Right atrium auricular region (tissue), 2 donors: ENCODE data around the gene SMAD1. TPM values are rescaled to one million over a fixed set of nuclear protein-coding genes. Genes with fewer than 3 reads are reported as not detected.

Experiments used
- DNase-seq: peaks from one replicate; pipeline ENCODE4 v3.0.0-alpha.2; 2019; ENCODE audit warnings: low spot score
- H3K27ac ChIP-seq, 2 donors: fragments of 200-600 bp; sonication (generic); 1 replicate in 1 of 2; 2 replicates in 1 of 2; pipeline ENCODE4 v1.5.1; 2016 to 2019
- H3K27me3 ChIP-seq, 2 donors: fragments of 200-600 bp; sonication (generic); one replicate each; pipeline versions ENCODE4 v1.5.1 to v1.6.0; 2017 to 2019
- H3K36me3 ChIP-seq: fragments of 200-600 bp; sonication (generic); one replicate; pipeline ENCODE4 v1.5.1; 2016
- H3K4me1 ChIP-seq, 2 donors: fragments of 200-600 bp; sonication (generic); one replicate each; pipeline versions ENCODE4 v1.5.1 to v1.6.0; 2017 to 2019
- H3K4me3 ChIP-seq, 2 donors: fragments of 200-600 bp; sonication (generic); 1 replicate in 1 of 2; 2 replicates in 1 of 2; pipeline ENCODE4 v1.5.1; 2017 to 2019; ENCODE audit warnings: mild to moderate bottlenecking in 1 of 2, moderate library complexity in 1 of 2
- H3K9me3 ChIP-seq, 2 donors: fragments of 200-600 bp; sonication (generic); one replicate each; pipeline ENCODE4 v1.5.1; 2019
- CTCF ChIP-seq, 2 donors: fragments of 200-600 bp; sonication (generic); IDR thresholded peaks; one replicate each; pipeline ENCODE4 v1.5.1; 2019; ENCODE audit warnings: antibody characterized with exemption in 2 of 2
- total RNA-seq, 2 donors: library from RNA; depleted of rRNA; stranded (reverse); fragments of >200 nt; gene quantifications; one replicate each; pipeline ENCODE4 v1.1.0, GENCODE V29; 2016

Gene SMAD1
- total RNA-seq, 2 donors from 2014 or later: 12.5 to 13.9 TPM

DNA sequence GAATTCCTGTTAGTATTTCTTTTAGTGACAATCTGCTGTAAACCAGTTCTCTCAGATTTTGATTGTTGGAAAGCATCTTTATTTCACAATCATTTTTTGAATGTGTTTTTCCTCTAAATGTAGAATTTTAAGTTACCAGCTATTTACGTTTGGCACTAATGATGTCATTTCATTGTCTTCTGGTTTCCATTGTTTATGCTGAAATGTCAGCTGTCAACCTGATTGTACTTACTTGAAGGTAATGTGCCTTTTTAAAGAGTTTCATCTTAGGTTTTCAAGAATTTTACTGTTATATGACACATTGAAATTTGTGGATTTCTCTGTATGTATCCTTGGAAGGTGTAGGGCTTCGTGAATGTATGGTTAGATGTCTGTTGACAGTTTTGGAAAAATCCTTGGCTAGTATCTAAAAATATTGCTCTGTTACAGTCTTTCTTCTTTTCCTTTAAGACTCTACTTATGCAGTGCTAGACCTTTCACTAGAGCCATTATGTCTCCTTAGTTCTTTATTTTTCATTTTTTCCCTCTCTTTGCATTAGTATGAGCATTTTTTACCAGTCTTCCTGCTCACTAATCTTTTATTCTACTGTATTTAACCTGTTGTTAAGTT is 30.4 kb downstream of the SMAD1 start:
- H3K4me1 ChIP-seq: peaks cover 0 to 14% of the 10 kb centered on the region in 2 donors
- DNase-seq: no peak
- TF ChIP-seq CTCF (IDR thresholded peaks at IDR 0.05): no peak
- H3K36me3 ChIP-seq: no peaks in the 10 kb centered on the region
- no peaks in the 10 kb centered on the region for H3K27me3 ChIP-seq
- H3K9me3 ChIP-seq: peaks cover 0 to 17% of the 10 kb centered on the region in 2 donors
- no peak overlapping the region for H3K4me3 ChIP-seq
- no peak overlapping the region for H3K27ac ChIP-seq

- H3K4me3 ChIP-seq: no peak overlapping the region
- no peak for TF ChIP-seq CTCF (IDR thresholded peaks at IDR 0.05)
- H3K27me3 ChIP-seq: no peaks in the 10 kb centered on the region
- H3K9me3 ChIP-seq: peaks cover 0 to 17% of the 10 kb centered on the region in 2 donors
- no peak overlapping the region for H3K27ac ChIP-seq
- DNase-seq: no peak
- H3K4me1 ChIP-seq: peaks cover 0 to 3% of the 10 kb centered on the region in 2 donors
- H3K36me3 ChIP-seq: no peaks in the 10 kb centered on the region
These were observed 31.5 kb downstream of the SMAD1 start for GRCh38 chr4:145513020-145513621.

GRCh38 chr4:145520172-145520571 is 38.5 kb downstream of the SMAD1 start:
- no peaks in the 10 kb centered on the region for H3K36me3 ChIP-seq
- no peak overlapping the region for H3K4me3 ChIP-seq
- no peaks in the 10 kb centered on the region for H3K27me3 ChIP-seq
- no peak for TF ChIP-seq CTCF (IDR thresholded peaks at IDR 0.05)
- H3K4me1 ChIP-seq: peaks cover 0 to 12% of the 10 kb centered on the region in 2 donors
- H3K9me3 ChIP-seq: no peaks in the 10 kb centered on the region
- no peak overlapping the region for H3K27ac ChIP-seq
- no peak for DNase-seq

DNA sequence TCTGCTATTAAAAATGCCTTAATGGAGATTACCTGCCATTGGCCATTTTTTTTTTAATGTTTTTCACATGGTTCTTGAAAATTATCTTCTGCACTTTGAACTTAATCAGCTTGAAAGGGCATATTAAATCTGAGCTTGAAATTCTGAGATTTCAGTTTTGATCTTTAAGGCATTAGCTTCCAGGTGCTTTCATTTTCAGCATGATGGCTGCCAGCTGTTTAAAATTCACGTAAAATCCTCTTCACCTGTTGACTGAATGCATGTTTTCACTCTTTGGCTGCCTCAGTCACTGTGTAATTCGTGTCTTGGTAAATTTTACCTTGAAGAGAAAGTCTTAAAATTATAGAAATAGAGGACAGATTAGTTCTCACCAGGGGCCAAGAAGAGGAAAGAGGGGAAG is 39.6 kb downstream of the SMAD1 start:
- Histone ChIP-seq H3K27ac (no peak overlapping the region), H3K4me1 (peaks cover 0 to 22% of the 10 kb centered on the region in 2 donors), H3K36me3 (no peaks in the 10 kb centered on the region), H3K4me3 (no peak overlapping the region), H3K27me3 (no peaks in the 10 kb centered on the region), H3K9me3 (no peaks in the 10 kb centered on the region)
- TF ChIP-seq CTCF (IDR thresholded peaks at IDR 0.05): no peak
- DNase-seq: no peak

GRCh38 chr4:145523117-145523516 is 41.5 kb downstream of the SMAD1 start:
- H3K36me3 ChIP-seq: no peaks in the 10 kb centered on the region
- no peak overlapping the region for H3K4me3 ChIP-seq
- DNase-seq: no peak
- no peaks in the 10 kb centered on the region for H3K9me3 ChIP-seq
- no peaks in the 10 kb centered on the region for H3K27me3 ChIP-seq
- H3K27ac ChIP-seq: no peak overlapping the region
- peaks cover 0 to 19% of the 10 kb centered on the region in 2 donors for H3K4me1 ChIP-seq
- TF ChIP-seq CTCF (IDR thresholded peaks at IDR 0.05): no peak
